Measurements from ENCODE around the gene HMGN1.

The HMGN1 gene

GRCh38 chr21:39366563-39366962 is 17.7 kb upstream of the HMGN1 start:
- no peak for DNase-seq

DNA sequence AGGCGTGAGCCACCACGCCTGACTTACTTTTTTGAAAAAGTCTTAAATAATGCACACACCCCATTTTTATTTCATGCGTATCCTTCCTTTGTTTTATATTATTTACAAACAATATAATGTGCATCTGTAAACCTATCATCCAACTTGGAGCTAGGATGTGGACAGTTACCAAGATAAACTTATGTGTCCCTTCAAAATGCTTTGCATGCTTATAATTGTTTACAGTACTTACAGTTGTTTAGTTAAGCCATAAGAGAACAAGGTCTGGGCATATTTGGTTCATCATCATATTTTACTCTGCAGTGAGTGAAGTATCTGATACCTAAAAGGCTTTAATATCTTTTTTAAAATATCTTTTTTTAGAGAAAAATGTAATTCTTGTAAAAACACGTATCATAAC is 16.1 kb upstream of the HMGN1 start:
- DNase-seq, result no peak

GRCh38 chr21:39363607-39364555 is 15.0 kb upstream of the HMGN1 start:
- DNase-seq, result no peak

- DNase-seq, result no peak
Measured at GRCh38 chr21:39362733-39363132, 13.8 kb upstream of the HMGN1 start.

GRCh38 chr21:39359382-39359781 is 10.5 kb upstream of the HMGN1 start:
- DNase-seq, result no peak

DNA sequence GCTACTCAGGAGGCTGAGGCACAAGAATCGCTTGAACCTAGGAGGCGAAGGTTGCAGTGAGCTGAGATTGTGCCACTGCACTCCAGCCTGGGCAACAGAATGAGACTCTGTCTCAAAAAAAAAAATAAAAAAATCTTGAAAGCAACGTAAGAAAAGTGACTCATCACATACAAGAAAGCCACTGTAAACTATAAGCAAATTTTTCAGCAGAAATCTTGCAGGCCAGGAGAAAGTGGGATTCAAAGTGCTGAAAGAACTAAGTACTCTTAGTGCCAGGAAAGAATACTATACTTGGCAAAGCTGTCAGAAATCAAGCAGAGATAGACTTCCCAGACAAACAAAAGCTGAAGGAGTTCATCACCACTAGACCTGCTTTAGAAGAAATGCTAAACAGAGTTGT is 4.4 kb upstream of the HMGN1 start:
- no peak for DNase-seq

GRCh38 chr21:39350094-39351005 is 1.5 kb upstream of the HMGN1 start:
- DNase-seq, result peak; percentile 8

DNA sequence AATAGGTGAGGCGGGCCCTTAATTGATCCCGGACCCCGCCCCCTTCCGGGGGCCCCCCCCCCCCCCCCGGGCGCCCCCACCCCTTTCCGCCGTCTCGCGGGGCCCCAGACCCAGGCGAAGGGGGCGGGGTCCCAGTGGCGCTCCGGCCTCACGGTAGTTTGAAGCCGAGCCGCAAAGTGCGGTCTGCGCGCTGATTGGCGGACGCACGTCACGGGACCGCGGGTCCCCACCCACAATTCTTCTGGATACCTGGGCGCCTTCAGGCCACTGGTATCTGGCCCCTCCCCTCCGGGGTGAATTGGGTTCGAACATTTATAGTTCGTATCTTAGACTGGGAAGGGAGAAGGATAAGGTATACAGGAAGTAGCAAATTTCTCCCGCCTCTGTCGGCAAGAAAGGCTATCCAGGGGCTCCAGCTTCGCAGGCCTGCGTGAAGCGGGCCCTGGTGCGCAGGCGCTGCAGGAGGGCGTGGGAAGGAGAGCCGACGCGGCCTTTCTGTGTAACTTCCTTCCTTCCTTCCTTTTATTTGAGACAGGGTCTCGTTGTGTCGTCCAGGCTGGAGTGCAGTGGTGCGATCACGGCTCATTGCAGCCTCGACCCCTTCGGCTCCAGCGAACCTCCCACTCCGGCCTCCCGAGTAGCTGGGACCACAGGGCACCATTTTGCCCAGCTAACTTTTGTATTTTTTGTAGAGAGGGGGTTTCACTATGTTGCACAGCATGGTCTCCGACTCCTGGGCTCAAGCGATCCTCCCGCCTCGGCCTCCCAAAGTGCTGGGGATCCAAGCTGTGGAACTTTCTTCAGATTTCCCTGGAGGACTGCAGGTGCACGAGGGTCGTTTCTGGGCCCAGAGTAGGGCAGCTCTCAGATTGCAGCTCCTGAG is 564 bp upstream of the HMGN1 start:
- DNase-seq, result peak; percentile 95

DNA sequence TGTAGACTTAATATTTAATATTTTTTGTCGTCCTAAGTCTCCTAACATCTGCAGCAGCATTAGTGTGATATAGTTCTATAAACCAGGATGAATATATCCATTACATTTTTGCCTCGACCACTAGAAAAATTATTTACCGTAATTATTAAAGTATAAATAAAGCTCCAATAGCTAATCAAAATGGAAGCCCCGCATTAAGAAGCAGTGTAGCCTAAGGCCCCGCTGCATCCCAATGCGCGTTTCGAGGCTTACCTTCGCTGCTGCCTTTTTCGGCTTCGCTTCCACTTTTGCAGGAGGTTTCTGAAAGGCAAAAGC is 891 bp downstream of the HMGN1 start:
- DNase-seq, result no peak

- DNase-seq, result no peak
Measured at GRCh38 chr21:39347537-39347936, 1.4 kb downstream of the HMGN1 start.

GRCh38 chr21:39346671-39347331 is 2.1 kb downstream of the HMGN1 start:
- DNase-seq, result no peak

DNA sequence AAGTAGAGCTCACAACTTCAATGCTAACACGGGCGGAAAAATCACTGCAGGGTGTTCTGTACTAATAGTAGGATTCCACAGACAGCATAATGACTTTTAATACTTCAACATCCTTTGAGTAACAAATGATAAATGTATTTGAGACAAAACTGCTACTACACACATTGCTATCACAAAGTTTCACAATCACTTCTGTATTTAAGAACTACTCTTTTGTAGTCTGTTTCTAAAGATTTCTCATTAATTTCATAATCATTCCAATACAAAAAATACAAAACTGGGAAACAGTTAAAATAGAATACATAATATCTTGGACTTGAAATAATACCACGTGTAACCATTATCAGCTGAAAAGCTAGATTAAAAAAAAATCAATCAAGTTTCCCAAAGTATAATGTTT is 2.7 kb downstream of the HMGN1 start:
- DNase-seq, result no peak

GRCh38 chr21:39345440-39345839 is 3.4 kb downstream of the HMGN1 start:
- DNase-seq, result no peak

DNA sequence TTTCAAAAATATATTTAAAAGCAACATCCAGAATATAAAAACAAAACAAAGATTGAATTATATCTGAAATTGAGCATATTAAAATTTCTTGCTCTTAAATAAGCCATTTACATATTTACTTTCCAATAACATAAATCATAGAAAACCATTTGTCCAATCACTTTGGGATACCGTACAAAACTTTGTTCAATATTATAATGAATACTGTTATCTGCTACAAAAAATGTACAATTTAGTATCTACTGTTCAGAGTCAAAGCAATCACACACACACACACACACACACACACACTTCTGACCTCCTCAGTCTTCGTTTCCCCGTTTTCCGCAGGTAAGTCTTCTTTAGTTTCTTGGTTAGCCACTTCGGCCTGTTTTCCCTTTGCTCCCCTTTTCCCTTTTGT is 4.0 kb downstream of the HMGN1 start:
- no peak for DNase-seq

DNA sequence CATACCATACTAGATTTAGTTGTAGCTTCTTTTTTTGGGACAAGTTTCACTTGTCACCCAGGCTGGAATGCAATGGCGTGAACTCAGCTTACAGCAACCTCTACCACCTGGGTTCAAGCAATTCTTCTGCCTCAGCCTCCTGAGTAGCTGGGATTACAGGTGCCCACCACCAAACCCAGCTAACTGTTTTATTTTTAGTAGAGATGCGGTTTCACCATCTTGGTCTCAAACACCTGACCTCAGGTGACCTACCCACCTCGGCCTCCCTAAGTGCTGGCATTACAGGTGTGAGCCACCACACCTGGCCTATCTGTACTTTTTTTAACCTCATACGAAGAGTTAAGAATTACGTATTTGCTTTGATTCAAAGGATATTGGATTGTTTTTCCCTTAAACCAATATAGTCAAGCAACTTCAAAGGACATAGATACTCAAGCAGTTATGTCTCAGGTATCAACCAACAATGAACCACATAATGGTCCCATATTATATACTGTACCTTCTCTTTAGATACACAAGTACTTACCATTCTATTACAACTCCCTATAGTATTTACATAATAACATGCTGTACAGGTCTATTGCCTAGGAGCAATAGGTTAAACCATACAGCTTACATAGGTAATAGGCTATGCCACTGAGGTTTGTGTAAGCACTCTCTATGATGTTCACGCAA is 7.5 kb downstream of the HMGN1 start:
- DNase-seq, result no peak

DNA sequence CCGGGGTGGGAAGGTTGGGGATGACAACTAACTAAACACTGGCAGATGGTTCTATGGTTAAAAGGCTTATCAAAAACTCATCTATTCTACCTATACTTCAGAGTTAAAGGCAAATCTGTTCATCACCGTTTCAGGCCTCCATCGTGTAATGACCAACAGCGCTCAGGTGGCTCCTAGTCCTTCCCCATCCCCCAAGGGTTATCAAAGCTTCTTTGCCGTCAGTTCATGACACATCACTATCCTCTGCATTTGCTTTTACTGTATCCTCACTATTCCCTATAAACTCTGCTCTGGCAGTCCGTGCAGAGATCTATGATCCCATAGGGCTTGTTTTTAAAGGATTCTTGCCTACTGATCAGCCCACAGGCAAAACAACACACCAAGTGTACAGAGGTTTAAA is 8.2 kb downstream of the HMGN1 start:
- no peak for DNase-seq

DNA sequence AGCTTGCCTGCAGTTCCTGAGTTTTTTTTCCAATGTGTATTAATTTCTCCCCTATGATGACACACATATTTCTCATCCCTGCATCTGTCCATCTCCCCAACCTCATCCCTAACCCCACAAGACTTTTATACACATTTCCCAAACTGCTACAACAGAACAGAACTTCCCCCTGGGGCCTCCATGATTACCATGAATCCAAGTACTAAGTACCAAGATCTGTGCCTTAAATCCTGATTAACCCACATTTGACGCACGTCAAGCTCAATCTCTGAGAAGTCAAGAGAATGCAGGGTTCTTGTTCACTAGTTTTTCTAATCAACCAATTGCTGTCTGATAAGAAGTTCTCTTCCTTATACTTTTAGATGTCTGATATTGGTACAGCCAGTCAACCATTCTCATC is 9.7 kb downstream of the HMGN1 start:
- no peak for DNase-seq

DNA sequence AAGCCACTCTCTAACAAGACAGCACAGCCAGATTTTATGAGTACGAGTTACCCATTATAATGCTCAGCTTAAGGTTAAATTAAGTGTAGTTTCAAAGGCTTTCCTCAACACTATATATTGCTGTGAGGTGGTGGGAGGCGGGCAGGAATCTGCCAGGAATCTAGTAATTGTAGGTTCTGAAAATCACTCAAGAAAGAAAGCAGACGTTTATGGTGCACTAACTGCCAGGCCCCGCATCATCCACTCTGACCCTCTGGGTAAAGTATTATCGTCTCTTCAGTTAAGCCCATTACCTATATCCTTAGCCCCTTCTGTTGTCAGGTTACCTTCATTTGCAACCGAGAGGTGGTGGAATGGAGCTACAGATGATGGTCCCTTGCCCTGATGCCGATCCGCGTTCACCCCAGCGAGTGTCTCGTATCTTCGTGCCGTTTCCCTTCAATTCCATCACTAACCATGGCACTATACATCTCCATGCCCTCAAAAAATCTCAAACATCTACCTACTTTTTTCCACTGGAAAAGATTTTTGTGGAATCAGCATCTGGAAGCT is 12.4 kb downstream of the HMGN1 start:
- peak; percentile 96 for DNase-seq

GRCh38 chr21:39334611-39335010 is 14.3 kb downstream of the HMGN1 start:
- no peak for DNase-seq

GRCh38 chr21:39332175-39332574 is 16.7 kb downstream of the HMGN1 start:
- no peak for DNase-seq

DNA sequence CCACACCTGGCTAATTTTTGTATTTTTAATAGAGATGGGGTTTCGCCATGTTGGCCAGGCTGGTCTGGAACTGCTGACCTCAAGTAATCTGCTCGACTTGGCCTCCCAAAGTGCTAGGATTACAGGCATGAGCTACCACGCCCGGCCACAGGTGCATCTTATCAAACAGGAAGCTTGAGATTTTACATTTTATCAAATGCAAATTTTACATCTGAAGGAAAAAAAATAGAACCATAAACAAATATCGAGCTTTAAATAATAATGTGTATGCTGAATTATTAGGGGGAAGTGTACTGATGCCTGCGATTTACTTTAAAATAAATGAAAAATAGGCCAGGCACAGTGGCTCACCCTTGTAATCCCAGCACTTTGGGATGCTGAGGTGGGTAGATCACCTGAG is 18.9 kb downstream of the HMGN1 start:
- DNase-seq, result no peak

DNA sequence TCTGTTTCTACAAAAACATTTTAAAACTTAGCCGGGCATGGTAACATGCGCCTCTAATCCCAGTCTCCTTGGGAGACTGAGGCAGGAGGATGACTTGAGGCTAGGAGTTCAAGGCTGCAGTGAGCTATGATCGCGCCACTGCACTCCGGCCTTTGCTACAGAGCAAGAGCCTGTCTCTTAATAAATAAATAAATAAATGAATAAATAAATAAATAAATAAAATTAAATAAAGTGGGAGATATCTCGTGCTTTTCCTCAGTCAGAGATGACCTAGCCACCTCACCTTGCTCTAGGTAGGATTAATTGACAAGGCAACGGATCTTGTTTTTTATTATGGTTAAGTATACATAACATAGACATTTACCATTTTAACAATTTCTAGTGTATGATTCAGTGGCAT is 21.2 kb downstream of the HMGN1 start:
- no peak for DNase-seq

Measured in NCI-H2227 treated with DMSO at 0.1 percent for 48 hours (cell line).